RPMI8226 (cell line): Measurements from ENCODE around the gene FHL1.
"Not testable (repeated sequence)": the region's sequence is repeated elsewhere in the genome, so short reads cannot be mapped to it uniquely, and the experiment has no call there.

Experiments used
- DNase-seq: peaks from one replicate; pipeline ENCODE4 v3.0.0-alpha.2; 2015

FHL1 gene

DNA sequence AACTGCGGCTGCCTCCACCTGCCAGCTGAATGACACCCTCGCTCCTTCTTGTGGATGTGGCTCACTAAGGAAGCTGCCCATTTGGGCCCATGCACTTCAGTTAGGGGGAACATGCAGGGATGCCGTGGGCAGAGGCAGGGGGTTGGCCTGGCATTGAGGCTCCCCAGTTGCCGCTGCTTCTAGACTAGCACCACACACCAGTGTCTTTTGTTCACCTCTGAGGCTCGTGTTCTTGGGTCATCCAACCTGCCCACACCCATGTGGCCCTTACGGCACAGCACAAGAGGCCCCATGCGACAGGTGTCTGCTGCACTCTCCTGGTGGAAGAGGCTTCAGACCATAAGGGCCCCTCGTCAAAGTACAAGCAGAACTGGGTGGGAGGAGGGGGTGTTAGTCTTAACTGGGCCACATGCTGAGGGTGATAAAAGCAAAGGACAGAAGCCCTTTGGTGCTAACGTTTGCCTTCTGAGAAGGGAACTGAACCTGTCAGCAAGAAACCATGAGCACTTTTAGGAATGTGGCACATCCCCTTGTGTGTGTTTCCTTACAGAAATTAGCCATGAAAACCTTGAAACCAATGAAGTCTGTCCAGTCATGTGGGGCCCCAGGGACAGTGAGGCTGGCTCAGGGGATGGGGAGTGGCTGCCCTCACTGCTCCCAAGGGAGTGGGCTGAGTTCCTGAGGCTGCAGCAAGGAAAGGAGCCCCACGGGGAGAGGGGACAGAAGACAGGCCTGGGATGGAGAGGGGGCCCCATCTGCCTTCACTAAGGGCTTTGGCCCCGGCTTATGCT is 64.6 kb downstream of the FHL1 start:
- no peak for DNase-seq

DNA sequence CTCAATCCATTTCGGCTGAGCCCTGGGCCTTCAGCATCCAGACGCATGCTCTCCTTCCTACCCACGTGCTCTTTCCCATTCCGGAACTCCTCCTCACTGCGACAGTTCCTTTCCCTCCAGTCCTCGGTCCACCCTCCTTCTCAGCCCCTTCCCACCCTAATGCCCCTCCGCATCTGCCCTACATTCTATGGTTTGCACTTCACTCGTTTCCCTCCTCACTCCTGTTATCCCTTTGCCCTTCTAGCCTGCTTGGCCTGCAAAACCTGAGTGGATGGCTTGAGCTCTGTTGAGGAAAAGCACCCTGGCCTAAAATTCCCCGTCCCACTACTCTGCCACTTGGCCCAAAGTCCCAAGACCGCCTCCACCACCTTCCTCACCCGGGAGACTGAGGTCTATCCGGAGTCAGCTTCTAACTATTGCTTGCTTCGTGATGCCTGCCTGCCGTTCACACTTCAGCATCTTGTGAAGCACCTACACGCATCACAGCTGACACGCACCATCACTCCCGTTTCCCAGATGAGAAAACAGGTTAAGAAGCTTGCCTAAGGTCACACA is 65.3 kb downstream of the FHL1 start:
- no peak for DNase-seq

DNA sequence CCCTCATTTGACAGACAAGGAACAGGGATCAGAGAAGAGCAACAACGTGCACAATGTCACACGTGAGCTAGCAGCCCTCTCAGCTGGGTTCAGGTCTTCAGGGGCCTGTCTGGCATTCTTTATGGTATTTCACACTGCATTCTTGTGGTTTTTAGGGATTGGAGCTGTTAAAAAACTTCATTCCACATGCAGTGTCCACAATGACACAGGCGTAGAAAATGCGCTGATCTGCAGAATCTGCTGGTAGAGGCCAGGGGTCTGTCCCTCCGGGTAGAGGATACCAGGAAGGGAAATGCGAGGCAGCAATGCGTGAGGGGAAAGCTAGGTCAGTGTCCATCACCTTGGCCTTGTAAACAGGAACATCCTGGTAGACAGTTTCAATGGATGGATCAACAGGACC is 67.2 kb downstream of the FHL1 start:
- no peak for DNase-seq

DNA sequence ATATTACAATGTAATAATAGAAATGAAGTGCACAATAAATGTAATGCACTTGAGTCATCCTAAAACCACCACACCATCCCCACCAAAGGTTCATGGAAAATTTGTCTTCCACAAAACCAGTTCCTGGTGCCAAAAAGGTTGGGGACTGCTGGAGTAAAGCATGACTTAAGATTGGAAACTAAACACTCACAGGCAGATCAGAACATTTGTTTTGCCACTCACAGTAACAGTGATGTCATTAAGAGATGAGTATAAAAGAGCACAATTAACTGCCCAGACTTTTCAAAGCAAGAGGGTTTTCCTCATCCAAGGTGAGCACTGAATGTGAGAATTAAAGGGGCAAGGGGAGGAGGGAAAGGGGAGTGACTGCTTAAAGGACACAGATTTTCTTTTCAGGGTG is 68.2 kb downstream of the FHL1 start:
- no peak for DNase-seq

- DNase-seq = no peak
Measured at GRCh38 chrX:136219893-136220292, 72.6 kb downstream of the FHL1 start.

GRCh38 chrX:136220540-136220939 is 73.2 kb downstream of the FHL1 start:
- DNase-seq = no peak

DNA sequence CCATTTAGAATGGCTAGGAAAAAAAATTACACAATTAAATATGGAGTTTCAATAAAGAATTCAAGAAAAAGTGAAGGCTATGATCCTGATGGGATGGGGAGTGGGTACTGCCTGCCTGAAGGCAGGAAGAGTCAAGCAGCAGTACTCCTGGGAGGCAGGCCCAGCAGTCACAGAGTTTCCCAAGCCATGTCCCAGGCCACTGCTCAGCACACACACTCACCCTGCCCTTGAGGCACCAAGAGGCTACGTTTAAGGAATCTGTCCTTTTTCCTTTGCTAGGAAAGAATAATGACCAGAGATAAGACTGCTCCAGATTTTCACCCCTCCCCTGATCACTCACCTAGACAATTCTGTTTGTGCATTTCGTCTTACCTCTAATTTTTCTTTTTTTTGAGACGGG is 73.6 kb downstream of the FHL1 start:
- DNase-seq = no peak

DNA sequence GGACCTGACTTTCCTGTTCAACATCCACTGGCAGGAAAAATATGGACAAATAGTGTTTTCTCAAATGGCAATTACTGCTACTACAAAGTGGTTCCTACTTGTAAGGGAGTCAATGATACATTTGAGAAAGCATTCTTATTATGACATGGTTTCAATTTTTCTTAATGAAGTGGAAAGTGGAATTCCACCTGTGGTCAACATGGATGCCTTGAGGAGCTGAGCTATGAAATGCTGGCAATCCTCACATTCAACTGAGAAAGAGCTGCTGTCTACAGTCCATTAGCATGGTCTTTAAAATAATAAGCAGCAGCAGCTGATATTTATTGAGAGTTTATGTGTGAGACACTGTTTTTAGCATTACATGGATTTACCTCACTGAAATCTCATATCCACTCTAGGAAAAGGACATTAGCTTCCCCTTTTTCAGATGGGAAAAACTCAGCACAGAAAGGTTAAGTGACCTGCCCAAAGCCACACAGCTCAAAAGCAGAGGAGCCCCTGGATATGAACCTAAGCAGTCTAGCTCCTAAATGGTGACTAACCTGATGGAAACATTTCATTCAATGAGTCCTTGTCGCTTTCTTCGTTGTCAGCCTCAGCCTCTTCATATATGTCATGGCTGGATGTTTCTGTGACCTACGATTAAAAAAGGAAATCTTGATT is 74.6 kb downstream of the FHL1 start:
- no peak for DNase-seq

- DNase-seq = no peak
Measured at GRCh38 chrX:136227074-136227473, 79.7 kb downstream of the FHL1 start.

GRCh38 chrX:136227948-136228838 is 80.9 kb downstream of the FHL1 start:
- DNase-seq = no peak

- DNase-seq = no peak
Measured at GRCh38 chrX:136228839-136229207, 81.5 kb downstream of the FHL1 start.

DNA sequence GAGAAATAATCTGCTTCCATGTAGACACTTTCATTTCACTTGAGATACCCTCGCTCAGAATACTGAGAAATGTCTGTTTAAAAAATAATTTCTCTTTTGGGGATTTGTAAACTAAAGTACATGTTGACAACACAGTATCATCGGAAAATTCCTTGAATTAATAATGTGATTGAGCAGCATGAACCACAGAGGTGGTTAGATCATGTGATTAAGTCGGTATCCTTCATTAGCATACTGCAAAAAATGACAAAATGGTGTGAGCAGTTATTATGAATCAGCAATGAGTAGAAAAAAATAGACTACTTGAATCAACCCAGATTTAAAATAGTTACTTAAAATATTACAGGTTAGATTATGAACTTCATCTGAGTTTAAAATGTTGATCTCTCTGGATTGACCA is 89.7 kb downstream of the FHL1 start:
- no peak for DNase-seq

GRCh38 chrX:136237849-136238248 is 90.5 kb downstream of the FHL1 start:
- not testable (repeated sequence) for DNase-seq

DNA sequence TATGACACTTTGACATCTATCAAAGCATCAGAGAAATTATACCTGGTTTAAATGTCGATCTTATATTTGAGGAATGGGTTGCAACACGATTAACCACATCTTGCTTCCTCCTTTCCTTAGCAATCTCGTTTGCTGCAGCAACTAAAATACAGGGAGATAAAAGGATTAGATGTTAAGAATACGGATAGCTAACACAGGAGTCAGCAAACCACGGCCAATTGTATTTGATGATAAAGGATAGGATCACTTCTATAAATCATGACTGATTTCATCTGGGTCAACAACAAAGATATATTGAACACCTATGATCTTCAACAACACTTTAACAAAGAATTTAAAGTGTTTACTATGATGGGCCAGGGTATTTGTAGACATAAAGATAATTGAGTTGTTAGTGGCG is 98.9 kb downstream of the FHL1 start:
- DNase-seq = no peak

- peak; percentile 17 for DNase-seq
Measured at GRCh38 chrX:136250191-136251040, 103.1 kb downstream of the FHL1 start.

GRCh38 chrX:136251041-136251991 is 104.0 kb downstream of the FHL1 start, which contains the start of gene MAP7D3:
Gene MAP7D3 (minus strand): TSS chrX:136251400. CDS start chrX:136251358, 42 bp downstream.
- peak; percentile 78 for DNase-seq

- no peak for DNase-seq
Measured at GRCh38 chrX:136255541-136255940, 108.2 kb downstream of the FHL1 start.

GRCh38 chrX:136256026-136256425 is 108.7 kb downstream of the FHL1 start:
- DNase-seq = no peak

DNA sequence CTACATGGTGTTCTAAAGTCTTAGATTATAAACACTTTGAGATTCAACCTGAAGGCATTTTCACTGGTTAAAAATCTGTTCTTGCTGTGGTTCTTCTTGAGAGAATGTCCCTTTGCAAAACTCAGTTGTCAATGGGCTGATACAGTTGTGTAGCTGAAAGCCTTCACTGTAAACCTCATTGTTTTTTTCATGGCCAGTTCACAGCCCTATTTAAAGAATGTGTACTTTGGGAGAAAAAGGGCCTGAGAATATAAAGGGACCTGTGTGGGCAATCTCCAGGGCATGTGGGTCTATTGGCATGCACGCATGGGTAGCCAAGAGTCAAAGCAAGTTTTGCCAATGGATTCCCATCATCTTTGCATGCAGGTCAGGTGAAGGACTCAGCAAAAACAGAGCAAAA is 111.6 kb downstream of the FHL1 start:
- no peak for DNase-seq

GRCh38 chrX:136259543-136259942 is 112.2 kb downstream of the FHL1 start:
- DNase-seq = no peak

GRCh38 chrX:136260776-136261175 is 113.4 kb downstream of the FHL1 start:
- DNase-seq = no peak
